DMS 273 treated with DMSO at 0.1 percent for 48 hours (cell line): ENCODE results near the gene PRKAR1B.

Source experiments
- DNase-seq: peaks from one replicate; lab custom pipeline; 2025; lab: John Stamatoyannopoulos, UW

PRKAR1B gene

GRCh38 chr7:571096-571717 lies 155.9 kb downstream of the PRKAR1B start:
- DNase-seq, result no peak

DNA sequence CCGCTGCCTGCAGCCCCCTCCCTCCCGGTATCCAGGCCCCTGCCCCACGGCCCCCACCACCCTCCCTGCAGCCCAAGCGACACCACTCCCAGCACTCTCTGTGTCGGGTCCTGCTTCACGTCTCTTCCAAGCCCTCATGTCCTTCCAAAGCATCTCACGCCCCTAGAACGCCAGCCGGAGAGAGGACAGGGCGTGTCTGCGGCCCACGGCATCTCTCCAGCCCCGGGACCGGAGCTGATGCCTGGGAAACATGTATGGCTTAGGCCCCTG lies 156.3 kb downstream of the PRKAR1B start:
- no peak for DNase-seq

DNA sequence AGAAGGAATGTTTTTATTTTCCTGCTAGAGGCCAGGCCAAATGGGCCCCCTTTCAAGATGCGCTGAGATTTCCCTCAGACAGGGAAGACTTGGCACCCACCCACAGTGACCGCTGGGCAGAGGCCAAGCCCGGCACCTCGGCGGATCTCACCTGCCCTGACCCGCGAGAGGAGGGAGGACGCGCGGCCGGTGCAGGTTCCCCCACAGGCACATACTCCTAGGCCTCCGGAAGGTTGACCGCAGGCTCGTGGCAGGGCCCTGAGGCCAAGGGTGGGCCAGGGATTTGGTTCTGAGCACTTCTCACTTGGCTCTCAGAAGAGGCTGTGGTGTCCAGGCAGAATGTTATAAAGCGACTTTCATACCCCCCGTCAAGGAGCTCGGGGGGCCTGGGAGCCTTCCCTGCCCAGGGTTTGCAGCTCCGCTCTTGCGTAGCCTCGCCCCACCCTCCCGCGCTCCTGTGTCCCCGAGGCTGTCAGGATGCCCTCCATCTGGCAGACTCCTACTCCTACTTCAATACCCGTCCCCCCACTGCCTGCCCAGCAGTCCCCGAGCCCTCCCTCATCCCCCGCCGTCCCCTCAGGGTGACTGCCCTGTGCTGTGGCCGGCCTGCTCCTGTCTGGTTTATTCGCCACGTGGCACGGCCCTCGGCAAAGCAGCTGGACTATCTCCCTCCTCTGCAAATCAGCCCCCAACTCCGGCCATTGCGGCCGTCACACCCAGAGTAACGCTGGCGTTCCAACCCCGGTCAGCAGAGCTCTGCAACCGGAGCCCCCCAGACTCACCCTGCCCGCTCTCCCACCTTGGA lies 156.9 kb downstream of the PRKAR1B start:
- no peak for DNase-seq

GRCh38 chr7:569071-569855 lies 157.8 kb downstream of the PRKAR1B start:
- DNase-seq, result no peak

DNA sequence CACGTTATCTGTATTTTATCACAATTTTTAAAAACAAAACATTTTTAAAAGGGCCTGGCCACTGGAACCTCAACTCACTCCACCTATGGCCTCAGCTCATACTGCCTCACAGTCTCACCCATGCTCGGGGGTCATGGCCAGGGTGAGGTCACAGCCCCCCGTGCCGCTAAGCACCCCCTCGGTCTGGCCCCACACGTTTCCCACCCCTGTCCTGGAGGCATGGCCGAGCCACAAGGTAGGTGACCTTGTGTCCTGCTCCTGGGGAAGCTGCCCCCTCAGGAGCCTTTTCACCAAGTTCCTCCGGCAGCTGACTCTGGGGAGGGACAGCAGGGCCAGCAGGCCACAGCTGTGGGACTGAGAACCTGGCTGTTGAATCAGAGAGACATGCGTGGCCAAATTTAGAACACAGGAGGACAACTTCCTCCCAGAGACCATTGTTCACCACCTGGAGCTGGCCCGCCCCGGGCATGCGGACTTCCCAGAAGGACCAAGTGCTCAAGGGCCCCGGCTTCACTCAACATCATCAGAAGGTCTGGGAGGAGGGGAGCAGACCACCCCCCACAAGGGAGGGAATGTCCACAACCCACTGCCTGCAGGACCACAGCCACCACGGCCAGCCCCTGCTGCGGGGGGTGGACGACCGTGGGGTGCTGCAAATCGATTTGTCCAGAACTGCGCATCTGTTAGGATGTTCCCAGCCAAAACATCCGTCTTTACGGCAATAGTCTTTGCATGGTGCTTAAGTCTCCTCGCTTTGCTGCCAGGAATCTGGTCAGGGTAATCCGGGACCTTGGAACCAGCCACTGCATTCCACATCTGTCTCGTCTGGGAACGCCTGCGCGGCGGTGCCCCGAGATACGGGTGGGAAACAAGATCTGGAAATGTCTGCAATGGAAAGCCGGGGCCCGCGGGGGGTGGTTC lies 158.8 kb downstream of the PRKAR1B start:
- no peak for DNase-seq

- no peak for DNase-seq
Measured at GRCh38 chr7:567305-567883, 159.7 kb downstream of the PRKAR1B start.

GRCh38 chr7:566100-566499 lies 161.0 kb downstream of the PRKAR1B start:
- no peak for DNase-seq

- no peak for DNase-seq
Measured at GRCh38 chr7:564176-564865, 162.8 kb downstream of the PRKAR1B start.

DNA sequence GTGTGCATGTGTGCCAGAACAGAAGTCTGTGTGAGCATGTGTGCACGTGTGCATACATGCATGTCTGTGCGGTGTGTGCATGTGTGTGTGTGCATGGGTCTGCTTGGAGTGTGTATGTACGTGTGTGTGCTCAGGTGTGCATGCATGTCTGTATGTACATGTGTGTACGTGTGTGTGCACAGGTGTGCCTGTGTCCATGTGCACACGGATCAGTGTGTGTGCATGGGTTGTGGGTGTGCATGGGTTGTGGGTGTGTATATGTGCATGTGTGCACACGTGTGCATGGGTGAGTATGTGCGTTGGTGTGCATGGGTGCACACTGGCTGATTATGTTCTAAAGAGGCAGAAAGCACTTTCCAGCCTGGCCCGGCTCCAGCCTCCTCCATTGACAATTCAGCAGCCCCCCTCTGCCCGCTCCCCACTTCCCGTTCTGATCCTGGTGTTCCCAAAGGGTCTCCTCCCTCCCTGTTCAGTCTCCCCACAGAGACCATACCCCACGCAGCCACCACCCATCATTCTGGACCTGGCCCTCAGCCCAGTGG lies 163.4 kb downstream of the PRKAR1B start:
- DNase-seq, result no peak

DNA sequence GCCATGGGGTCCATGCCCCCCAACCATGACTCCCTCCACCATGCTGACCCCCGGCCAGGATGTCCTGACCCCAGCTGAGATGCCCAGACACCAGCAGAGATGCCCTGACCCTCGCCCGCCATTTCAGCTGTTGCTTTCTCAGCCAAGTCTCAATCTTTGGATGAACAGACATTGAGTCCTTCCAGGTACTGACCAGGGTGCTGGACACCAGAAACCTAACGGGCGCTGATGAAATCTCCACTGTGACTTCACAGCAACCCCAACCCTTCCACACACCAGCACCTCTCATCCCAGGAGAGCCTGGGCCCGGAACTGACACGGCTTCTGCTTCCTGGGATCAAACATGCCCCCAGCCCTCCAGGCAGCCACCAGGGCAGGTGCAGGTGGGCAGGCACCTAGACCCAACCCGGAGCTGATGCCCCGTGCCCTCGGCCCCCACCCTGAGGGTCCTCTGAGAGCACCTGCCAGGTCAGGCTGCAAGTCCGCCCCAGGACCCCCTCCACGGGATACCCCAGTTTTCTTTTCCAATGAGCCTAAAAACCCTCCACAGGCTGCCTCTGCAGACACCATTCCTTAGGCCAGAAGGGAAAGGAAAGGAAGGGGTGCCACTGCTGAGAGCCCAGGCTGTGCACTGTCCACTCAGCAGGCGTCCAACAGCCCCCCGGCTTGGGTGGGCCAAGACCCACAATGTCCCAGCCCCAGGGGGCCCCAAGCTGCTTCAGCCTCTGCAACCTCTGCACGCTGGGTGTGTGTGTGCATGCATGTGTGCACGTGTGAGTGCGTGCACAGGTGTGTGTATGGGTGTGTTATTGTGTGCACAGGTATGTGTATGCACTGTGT lies 164.1 kb downstream of the PRKAR1B start:
- DNase-seq, result no peak

DNA sequence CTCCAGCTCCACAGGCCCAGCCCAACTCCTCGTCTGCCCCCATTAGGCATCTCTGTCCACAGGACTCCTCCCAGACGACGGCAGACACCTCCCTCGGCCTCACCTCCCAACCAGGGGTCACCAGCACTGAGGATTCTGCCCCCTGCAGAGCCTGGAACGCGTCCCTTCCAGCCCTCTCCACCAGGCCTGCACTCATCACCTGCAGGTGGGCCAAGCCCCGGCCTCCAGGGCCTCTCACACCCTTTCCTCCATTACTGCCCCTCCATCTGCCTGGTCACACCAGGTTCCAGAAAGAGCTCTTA lies 164.8 kb downstream of the PRKAR1B start:
- DNase-seq, result no peak

DNA sequence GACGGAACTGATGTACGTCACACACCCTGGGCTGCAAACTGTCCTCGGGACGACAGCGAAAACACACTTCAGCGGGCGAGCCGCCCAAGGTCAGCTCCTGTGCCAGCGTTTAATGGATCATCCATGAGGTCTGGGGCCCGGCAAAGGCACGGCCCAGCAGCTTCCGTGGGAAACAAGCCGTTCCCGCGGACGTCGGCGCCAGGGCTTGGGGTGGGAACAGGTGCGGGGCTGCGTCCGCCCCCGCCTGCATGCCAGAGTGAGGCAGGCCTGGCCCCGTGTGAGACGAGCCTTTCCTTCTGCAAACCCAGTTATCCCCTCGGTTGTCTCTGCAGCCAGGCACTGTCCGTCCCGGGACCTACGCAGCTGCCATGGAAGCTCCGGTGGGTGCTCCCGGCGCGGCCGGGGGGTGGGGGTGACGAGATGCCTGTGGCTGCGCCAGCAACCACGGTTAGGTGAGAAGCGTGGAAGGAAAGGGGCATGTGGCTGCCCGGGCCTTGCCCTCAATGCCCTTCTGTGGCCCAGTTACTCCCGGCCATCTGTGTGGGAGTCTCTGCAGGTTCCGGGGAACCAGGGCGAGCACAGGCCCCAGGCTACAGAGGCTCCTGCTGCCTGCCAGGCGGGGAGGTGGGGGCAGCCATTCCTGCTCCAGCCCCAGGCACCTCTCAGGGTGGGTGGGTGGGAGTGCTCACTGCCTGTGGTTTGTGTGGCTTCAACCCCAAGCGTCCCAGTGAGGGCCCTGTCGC lies 165.3 kb downstream of the PRKAR1B start:
- no peak for DNase-seq

DNA sequence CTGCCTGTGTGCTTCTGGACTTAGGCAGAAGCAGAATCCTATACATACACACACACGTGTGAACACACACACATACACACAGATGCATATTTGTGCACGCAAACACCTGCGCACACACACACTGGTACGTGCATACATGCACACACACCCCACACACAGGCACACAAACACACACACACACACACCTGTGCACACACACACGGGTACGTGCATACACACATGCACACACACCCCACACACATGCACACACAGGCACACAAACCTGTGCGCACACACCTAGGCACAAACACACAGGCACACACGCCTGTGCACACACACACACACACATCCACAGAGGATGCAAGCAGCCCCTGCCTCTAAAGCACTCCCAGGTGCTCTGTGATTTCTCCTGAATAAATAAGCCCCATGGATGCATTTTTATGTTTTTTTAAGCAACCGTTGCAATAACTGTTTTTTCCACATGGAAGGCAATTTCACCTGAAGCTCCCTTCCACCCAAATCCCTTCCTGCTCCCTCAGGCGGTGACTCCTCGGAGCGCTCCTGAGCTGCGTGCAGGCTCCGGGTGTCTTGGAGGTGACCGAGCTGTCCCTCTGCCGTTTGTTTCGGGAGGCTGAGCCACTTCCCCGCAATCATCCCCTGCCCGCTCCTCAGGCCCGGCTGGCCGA lies 166.0 kb downstream of the PRKAR1B start:
- DNase-seq, result no peak

DNA sequence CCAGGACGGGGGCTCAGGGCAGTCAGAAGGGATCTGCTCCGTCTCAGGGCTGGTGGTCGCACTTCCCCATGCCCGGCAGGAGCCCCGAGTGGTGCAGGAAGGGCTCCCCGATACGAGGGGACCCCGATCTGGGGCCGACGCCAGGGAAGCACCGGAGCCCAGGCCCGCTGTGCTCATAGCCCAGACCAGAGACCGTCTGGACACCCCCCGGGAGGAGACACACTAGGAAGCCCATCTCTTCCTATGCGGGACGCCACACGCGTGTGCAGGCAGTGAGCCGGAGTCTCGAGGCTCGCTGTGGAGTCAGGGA lies 167.7 kb downstream of the PRKAR1B start:
- DNase-seq, result no peak

GRCh38 chr7:557558-557881 lies 169.6 kb downstream of the PRKAR1B start:
- DNase-seq, result no peak

GRCh38 chr7:556837-557557 lies 170.1 kb downstream of the PRKAR1B start:
- DNase-seq, result no peak

DNA sequence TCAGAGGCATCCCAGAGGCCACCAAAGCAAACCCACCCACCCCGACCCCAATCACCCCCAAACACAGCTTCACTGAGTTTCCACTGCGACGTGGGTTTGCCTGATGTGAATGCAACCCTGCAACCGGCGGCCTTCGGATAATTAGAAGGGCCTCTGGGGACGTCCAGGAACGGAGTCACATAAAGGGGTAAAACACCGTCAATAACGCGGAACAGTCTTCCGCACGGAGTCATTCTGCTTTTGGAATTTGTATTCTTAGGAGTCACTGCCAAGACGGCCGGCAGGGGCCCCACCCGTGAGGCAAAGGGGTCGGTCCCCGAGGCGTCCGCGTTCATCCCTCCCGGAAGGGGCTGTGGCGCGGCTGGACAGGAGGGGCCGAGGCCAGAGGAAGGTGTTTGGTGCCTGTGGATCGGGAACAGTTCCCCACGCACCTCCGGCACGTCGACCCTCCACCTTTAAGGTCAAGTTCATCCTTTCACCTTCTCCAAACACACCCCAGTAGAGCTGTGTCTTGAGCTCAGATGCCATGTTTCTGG lies 170.7 kb downstream of the PRKAR1B start:
- DNase-seq, result no peak

DNA sequence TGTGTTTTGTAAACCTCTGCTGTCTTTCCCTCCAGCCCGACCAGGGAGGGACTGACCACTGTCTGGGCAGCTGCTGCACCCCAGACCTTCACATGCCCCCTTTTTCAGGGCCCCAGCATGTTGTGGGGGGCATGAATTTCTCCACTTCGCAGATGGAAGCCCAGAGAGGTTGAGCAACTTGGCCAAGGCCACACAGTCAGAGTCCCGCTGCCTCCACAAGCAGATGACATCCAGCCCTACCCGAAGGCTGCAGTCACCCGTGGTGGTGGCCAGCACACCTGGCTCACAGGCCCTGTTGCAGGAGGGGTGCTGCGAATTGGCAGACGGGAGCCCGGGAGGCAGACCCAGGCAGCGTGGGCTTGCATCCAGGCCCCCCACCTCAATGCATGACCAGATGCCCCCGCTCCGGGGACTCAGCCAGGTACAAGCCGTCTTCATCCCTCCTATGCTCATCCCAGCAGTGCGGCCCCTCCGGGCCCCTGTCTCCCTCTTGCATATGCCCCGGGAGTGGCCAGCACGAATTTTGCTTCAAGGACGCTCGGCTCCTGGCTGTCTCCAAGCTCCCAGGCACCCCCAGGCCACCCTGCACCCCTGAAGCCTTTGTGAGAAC lies 171.4 kb downstream of the PRKAR1B start:
- DNase-seq, result no peak
